ENCODE data around the gene GPT2. TPM values are rescaled to one million over a fixed set of nuclear protein-coding genes. Genes with fewer than 3 reads are reported as not detected.

The GPT2 gene
- polyA plus RNA-seq, 3 donors: 0.98 to 1.5 (median 1.4) TPM

- Histone ChIP-seq H4K20me1 (ENCODE audit: insufficient read depth, low read length) (peaks cover 24% of the 10 kb centered on the region), H3K4me3 (replicated peaks in 1 of 3; ENCODE audit: low read depth in 2 of 3, low read length in 3 of 3) (no peak overlapping the region), H3K4me1 (ENCODE audit: control insufficient read depth in 1 of 2, insufficient read depth in 2 of 2, low read length in 2 of 2) (no peaks in the 10 kb centered on the region), H3K9ac (ENCODE audit: insufficient read depth, low read length, poor library complexity, severe bottlenecking) (no peak overlapping the region), H3K4me2 (replicated peaks; ENCODE audit: extremely low read depth, low read length, poor library complexity, severe bottlenecking) (no peak overlapping the region), H3K27me3 (ENCODE audit: control insufficient read depth in 2 of 2, insufficient read depth in 2 of 2, low read length in 2 of 2) (no peaks in the 10 kb centered on the region), H3K79me2 (ENCODE audit: insufficient read depth, low read length) (peaks cover 2% of the 10 kb centered on the region), H3K27ac (ENCODE audit: low read depth in 1 of 2, low read length in 2 of 2) (no peak overlapping the region), H3K9me3 (replicated peaks in 1 of 2; ENCODE audit: control insufficient read depth in 1 of 2, insufficient read depth in 1 of 2, low read length in 2 of 2) (no peaks in the 10 kb centered on the region), H3K36me3 (replicated peaks in 1 of 2; ENCODE audit: control insufficient read depth in 1 of 2, insufficient read depth in 2 of 2, low read length in 2 of 2) (peaks cover 50 to 56% of the 10 kb centered on the region in 2 donors), H2AFZ (ENCODE audit: insufficient read depth, low read depth, low read length, poor library complexity, severe bottlenecking) (no peak overlapping the region)
- WGBS (ENCODE audit: insufficient coverage): 92% methylated on average over 2 of the region's 5 CpGs
- H3K4me1 Mint-ChIP-seq: no peaks in the 10 kb centered on the region
- H3K9me3 Mint-ChIP-seq: peaks cover 0 to 2% (median 0%) of the 10 kb centered on the region in 7 donors
- no peak for TF ChIP-seq CTCF (IDR thresholded peaks at IDR 0.05)
- peaks cover 49 to 56% of the 10 kb centered on the region in 2 donors for H3K36me3 Mint-ChIP-seq
- H3K4me3 Mint-ChIP-seq: no peak overlapping the region
- DNase-seq: no peak
- H3K27me3 Mint-ChIP-seq (ENCODE audit: low read depth in 3 of 3): peaks cover 0 to 2% (median 0%) of the 10 kb centered on the region in 3 donors
- intact Hi-C loops (cut with micrococcal nuclease): no loop called here
- peak overlapping the region in 1 of 7 donors; percentile 26 for H3K27ac Mint-ChIP-seq
Measured at GRCh38 chr16:46954562-46954961, 70.4 kb downstream of the GPT2 start.

GRCh38 chr16:46961373-46962353, 77.5 kb downstream of the GPT2 start:
- Histone ChIP-seq H3K9ac (ENCODE audit: insufficient read depth, low read length, poor library complexity, severe bottlenecking) (peak overlapping the region; percentile 59), H3K9me3 (replicated peaks in 1 of 2; ENCODE audit: control insufficient read depth in 1 of 2, insufficient read depth in 1 of 2, low read length in 2 of 2) (no peaks in the 10 kb centered on the region), H3K36me3 (replicated peaks in 1 of 2; ENCODE audit: control insufficient read depth in 1 of 2, insufficient read depth in 2 of 2, low read length in 2 of 2) (peaks cover 79 to 90% of the 10 kb centered on the region in 2 donors), H2AFZ (ENCODE audit: insufficient read depth, low read depth, low read length, poor library complexity, severe bottlenecking) (no peak overlapping the region), H3K4me2 (replicated peaks; ENCODE audit: extremely low read depth, low read length, poor library complexity, severe bottlenecking) (peak overlapping the region; percentile 28), H4K20me1 (ENCODE audit: insufficient read depth, low read length) (peaks cover 51% of the 10 kb centered on the region), H3K27ac (ENCODE audit: low read depth in 1 of 2, low read length in 2 of 2) (peak overlapping the region; percentile 34 to 90), H3K27me3 (ENCODE audit: control insufficient read depth in 2 of 2, insufficient read depth in 2 of 2, low read length in 2 of 2) (no peaks in the 10 kb centered on the region), H3K4me3 (replicated peaks in 1 of 3; ENCODE audit: low read depth in 2 of 3, low read length in 3 of 3) (peak overlapping the region in 1 of 3 experiments; percentile 7), H3K4me1 (ENCODE audit: control insufficient read depth in 1 of 2, insufficient read depth in 2 of 2, low read length in 2 of 2) (peaks cover 15 to 18% of the 10 kb centered on the region in 2 donors), H3K79me2 (ENCODE audit: insufficient read depth, low read length) (peaks cover 58% of the 10 kb centered on the region)
- peak overlapping the region; percentile 53 to 78 for H3K4me3 Mint-ChIP-seq
- intact Hi-C loops (cut with micrococcal nuclease): no loop called here
- peaks cover 13% of the 10 kb centered on the region for H3K4me1 Mint-ChIP-seq
- TF ChIP-seq CTCF (IDR thresholded peaks at IDR 0.05): no peak
- peak; percentile 71 to 78 (median 72) for DNase-seq
- 19% methylated on average over 4 of the region's 9 CpGs for WGBS (ENCODE audit: insufficient coverage)
- H3K27me3 Mint-ChIP-seq (ENCODE audit: low read depth in 3 of 3): no peaks in the 10 kb centered on the region
- no peaks in the 10 kb centered on the region for H3K9me3 Mint-ChIP-seq
- H3K27ac Mint-ChIP-seq: peak overlapping the region; percentile 90 to 99 (median 94)
- H3K36me3 Mint-ChIP-seq: peaks cover 82 to 91% of the 10 kb centered on the region in 2 donors
